Pulmonary artery endothelial cell (primary cell): ENCODE results near the gene ABTB1. TPM values are rescaled to one million over a fixed set of nuclear protein-coding genes. Genes with fewer than 3 reads are reported as not detected.

ENCODE experiments used
- DNase-seq: peaks from one replicate; pipeline ENCODE4 v3.0.0-alpha.2; 2011; ENCODE audit warnings: low read depth, low spot score
- total RNA-seq: library from RNA; depleted of rRNA; stranded (reverse); fragments of >200 nt; gene quantifications from 2 replicates; pipeline ENCODE4 v1.2.3, GENCODE V29; 2014

The ABTB1 gene
- total RNA-seq = 5.8 and 7.6 TPM in 2 replicates

GRCh38 chr3:127672429-127673190, at the start of gene ABTB1:
ABTB1 (plus strand) TSS chr3:127672952; CDS start chr3:127673026, 74 bp downstream.
- no peak for DNase-seq

- no peak for DNase-seq
Measured at GRCh38 chr3:127624063-127624462, 48.7 kb upstream of the ABTB1 start.

- no peak for DNase-seq
Measured at GRCh38 chr3:127625821-127626220, 46.9 kb upstream of the ABTB1 start.

- no peak for DNase-seq
Measured at GRCh38 chr3:127628426-127628787, 44.3 kb upstream of the ABTB1 start.

GRCh38 chr3:127628788-127629466, 43.8 kb upstream of the ABTB1 start, which contains the start of gene PODXL2:
PODXL2 (plus strand) TSS chr3:127629185; CDS start chr3:127629220, 35 bp downstream.
- no peak for DNase-seq

GRCh38 chr3:127629467-127630403, 43.0 kb upstream of the ABTB1 start:
- no peak for DNase-seq

GRCh38 chr3:127630811-127631714, 41.7 kb upstream of the ABTB1 start:
- no peak for DNase-seq

GRCh38 chr3:127632035-127632820, 40.5 kb upstream of the ABTB1 start:
- no peak for DNase-seq

GRCh38 chr3:127634653-127635052, 38.1 kb upstream of the ABTB1 start:
- no peak for DNase-seq

GRCh38 chr3:127637546-127637945, 35.2 kb upstream of the ABTB1 start:
- DNase-seq = no peak

- no peak for DNase-seq
Measured at GRCh38 chr3:127637971-127638370, 34.8 kb upstream of the ABTB1 start.

GRCh38 chr3:127639173-127640041, 33.3 kb upstream of the ABTB1 start:
- DNase-seq = no peak

- no peak for DNase-seq
Measured at GRCh38 chr3:127640042-127640355, 32.8 kb upstream of the ABTB1 start.

GRCh38 chr3:127644641-127645370, 27.9 kb upstream of the ABTB1 start:
- DNase-seq = no peak

- DNase-seq = no peak
Measured at GRCh38 chr3:127645371-127646015, 27.3 kb upstream of the ABTB1 start.

GRCh38 chr3:127646501-127647046, 26.2 kb upstream of the ABTB1 start:
- DNase-seq = no peak

GRCh38 chr3:127647166-127647844, 25.4 kb upstream of the ABTB1 start:
- DNase-seq = no peak
